GM19328 (cell line): ENCODE measurements around the gene SLC17A9.

ENCODE experiments used
- ATAC-seq: cut with Tn5 transposase; IDR thresholded peaks from one replicate; pipeline ENCODE4 v1.9.1; 2021; ENCODE audit warnings: mild to moderate bottlenecking, moderate library complexity; ENCODE audit not compliant: unreplicated experiment

SLC17A9 gene, protein sequence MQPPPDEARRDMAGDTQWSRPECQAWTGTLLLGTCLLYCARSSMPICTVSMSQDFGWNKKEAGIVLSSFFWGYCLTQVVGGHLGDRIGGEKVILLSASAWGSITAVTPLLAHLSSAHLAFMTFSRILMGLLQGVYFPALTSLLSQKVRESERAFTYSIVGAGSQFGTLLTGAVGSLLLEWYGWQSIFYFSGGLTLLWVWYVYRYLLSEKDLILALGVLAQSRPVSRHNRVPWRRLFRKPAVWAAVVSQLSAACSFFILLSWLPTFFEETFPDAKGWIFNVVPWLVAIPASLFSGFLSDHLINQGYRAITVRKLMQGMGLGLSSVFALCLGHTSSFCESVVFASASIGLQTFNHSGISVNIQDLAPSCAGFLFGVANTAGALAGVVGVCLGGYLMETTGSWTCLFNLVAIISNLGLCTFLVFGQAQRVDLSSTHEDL

DNA sequence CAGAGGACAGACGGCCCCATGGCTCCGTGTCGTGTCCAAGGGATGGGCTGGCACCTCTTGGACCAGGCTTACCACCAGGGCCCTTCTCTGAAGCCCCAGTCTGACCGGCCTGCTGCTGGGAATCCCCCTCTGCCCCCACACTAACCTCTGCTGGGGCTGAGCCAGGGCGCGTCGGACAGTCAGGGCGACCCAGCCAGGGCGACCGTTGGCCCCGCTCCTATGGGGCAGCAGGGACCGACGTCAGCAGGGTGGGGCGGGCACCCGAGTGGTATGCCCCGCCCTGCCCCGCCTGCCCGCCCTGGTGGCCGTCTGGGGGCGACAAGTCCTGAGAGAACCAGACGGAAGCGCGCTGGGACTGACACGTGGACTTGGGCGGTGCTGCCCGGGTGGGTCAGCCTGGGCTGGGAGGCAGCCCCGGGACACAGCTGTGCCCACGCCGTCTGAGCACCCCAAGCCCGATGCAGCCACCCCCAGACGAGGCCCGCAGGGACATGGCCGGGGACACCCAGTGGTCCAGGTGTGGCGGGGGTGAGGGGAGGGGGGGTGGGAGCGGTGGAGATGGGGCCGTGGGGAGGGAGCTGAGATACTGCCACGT lies at the start of gene SLC17A9:
SLC17A9 (plus strand) TSS at position 337 of the 595 bp plus-strand sequence; CDS start at position 459, 122 bp downstream.
- peak; percentile 39 for ATAC-seq

DNA sequence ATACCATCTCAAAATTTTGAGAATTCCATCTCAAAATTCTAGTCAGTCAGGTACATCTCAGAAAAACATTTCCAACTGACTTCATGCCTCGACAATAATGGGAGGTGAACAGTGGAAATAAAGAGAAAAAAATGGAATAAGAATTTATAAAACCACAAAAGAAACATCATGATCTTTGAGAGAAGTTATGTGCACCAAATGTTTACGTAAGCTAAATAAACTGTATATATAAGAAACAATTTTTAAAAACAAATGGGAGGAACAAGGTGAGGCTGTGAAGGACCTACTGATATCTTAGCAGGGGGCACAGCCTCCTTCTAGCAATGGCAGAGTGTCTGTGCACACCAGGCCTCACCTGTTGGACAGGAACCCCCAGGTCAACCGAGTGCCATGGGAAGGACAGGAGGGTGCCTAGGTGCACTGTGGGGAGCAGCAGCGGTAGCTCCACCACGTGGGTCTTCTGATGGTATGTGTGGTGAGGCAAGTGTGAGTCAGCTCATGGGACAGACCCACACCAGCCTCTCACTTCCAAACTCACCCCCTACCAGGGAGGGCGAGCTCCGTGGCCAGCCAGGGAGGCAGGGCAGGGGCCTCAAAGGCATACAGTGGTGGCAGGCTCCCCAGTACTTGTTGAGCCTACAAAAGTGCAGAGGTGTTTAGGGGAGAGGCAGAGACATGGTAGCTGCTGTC lies 49.4 kb upstream of the SLC17A9 start:
- ATAC-seq = no peak

DNA sequence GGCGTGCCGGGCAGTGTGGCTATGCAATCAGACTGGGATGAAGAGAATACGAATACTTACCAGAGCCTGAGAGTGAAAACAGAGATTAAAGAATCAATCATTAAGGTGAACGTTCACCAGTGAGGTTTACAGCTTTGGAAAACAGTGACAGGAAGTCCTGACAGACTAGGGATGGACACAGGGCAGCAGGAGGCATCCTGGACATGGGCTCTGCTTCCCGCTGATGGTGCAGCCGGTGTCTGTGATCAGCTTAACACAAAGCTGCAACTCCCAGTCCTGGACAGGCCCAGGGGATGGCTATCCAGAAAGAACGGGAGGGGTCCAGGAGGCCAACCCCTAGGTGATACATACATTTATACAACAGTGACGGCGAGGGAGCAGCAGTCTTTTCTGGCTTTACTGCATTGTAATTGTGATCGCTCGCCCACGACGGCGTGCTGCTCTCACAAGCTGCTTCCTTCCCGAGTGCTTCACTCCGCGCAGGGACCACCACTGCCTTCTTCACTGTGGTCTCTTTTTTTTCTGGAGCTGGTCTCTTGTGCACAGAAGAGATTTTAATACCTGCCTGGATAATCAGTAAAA lies 46.9 kb upstream of the SLC17A9 start:
- ATAC-seq = no peak

DNA sequence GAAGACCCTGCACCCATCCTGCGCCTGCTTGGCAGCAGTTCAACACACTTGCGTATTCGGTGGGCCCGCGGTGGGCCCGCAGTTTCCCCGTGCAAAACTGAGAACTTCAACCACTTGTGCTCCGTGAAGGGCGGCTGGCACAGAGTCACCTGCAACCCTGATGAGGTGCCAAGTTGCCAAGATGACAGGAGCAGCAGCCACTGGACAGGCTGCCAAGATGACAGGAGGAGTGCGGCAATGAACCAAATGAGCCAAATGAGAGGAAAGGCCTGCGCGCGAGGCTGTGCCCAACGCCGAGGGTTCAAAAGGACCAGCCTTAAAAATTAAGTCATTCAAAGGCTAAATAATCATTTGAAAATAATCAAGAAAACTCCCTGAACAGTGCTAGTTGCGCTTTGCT lies 46.3 kb upstream of the SLC17A9 start:
- ATAC-seq = no peak

DNA sequence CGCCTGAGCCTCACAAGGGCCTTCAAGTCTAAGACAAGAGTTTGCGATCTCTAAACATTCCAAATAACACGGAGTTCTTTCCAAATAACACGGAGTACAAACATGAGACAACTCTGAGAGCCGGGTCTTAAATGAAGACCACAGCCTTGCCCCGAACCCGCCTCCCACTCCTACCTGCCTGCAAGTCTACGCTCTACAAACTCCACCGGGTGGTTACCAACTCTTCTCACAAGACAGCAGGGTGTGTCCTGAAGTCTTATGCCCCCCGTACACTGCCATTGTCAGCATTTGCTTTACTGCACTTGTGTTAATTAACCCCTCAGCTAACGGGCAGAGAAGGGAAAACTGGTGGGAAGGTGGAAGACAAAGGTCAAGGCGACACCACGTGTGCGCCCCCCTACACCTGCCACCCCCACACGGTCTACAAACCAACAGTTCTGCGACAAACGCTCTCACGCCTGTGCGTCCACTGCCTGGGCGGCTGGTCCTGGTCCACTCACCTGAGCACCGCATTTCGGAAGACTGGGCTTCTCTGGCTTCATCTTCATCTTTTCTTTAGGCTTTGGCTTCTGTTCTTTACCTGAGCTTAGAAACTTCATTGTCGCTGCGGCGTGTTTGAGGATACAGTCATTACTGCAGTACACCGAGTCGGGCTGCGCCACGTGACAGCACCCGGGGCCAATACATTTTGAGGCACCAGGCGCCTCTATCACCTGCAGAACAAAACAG lies 45.7 kb upstream of the SLC17A9 start:
- ATAC-seq = no peak

DNA sequence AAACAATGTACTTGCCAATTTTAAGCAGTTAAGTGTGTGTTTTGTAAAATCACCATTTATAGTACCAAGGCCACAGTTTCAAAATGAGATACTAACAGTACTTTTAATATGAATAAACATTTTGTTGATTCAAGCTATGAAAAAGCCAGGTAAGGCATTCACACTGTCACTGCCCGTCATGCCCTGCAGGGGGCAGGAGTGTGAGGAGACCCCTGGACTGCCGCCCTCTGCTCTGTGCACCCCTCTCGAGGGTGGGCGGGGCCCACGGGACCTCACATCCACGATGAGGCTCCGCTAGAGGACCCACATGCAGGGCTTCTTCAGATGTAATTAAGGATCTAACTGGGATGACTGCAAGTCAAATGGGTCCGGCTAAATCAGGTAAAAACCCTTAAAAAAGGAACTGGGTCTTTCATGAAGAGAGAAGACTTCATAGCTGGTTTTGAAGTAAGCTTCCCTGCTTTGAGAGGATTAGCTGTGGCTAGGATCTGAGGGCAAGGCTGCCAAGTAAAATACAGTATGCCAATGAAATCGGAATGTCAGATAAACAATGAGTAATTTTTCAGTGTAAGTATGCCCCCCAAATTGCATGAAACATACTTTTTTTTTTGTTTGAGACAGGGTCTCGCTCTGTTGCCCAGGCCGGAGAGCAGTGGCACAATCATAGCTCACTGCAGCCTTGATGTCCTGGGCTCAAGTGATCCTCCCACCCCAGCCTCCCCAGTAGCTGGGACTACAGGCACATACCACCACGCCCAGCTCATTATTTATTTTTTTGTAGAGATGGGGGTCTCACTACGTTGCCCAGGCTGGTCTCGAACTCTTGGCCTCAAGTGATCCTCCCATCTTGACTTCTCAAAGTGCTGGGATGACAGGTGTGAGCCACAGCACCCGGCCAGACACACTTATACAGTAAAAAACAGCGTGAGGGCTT lies 44.9 kb upstream of the SLC17A9 start:
- no peak for ATAC-seq

DNA sequence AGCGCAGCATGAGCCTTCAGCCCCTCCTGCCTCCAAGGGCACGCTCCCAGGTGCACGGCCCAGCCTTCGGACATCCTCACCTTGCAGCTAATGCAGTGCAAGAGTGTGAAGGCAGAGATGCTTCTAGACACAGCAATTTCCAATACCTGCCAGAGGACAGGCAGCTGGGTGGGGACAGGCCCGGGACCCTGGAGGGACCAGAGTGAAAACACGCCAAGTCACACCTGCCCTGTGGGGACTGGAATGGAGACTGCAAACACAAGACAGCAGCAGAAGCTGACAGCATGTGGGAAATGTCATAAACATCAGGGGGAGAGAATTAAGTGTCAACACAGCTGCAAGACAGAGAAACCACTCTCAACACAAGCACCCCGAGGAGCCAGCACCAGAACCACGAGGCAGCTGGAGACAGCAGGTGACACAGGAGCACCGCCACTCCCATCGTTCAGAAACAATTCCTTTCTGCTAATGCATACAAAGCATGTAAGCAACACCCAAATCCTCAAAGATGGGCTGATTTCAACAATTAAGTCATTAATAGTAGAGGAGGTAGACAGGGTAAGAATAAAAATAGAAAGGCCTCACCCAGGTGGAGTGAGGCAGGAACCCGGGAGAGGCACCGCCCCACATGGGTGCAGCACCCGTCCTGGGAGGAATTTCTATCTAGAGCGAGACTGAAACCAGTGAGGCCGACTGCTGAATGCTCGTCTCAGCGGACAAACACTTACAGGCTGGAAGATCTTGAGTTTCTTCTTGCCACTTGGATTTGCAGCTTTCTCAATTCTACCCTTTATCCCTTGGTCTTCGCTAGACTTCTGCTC lies 43.3 kb upstream of the SLC17A9 start:
- ATAC-seq = no peak

DNA sequence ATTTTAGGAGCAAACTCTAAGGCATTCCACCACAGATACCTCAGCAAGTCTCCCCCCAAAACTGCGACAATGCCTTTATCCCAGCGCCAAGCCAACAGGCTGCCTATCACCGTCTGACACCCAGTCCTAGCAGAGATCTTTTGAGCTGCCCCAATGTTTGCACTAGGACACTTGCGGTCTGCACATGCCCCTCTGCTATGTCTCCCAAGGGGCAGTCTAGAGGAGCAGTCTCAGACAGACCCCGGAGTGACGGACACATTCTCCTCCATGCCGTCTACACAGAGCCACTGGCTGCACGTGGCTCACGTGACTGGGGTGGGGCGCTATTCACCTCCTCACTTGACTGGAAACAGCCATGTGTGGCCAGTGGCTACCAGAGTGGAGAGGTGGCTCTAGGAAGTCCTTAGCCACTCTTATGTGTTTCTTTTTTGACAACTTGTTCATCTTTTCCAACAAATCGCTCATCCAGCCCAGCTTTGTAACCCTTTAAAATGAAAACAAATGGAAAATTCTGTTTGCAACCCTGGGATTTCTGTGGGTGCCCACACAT lies 42.2 kb upstream of the SLC17A9 start:
- no peak for ATAC-seq

DNA sequence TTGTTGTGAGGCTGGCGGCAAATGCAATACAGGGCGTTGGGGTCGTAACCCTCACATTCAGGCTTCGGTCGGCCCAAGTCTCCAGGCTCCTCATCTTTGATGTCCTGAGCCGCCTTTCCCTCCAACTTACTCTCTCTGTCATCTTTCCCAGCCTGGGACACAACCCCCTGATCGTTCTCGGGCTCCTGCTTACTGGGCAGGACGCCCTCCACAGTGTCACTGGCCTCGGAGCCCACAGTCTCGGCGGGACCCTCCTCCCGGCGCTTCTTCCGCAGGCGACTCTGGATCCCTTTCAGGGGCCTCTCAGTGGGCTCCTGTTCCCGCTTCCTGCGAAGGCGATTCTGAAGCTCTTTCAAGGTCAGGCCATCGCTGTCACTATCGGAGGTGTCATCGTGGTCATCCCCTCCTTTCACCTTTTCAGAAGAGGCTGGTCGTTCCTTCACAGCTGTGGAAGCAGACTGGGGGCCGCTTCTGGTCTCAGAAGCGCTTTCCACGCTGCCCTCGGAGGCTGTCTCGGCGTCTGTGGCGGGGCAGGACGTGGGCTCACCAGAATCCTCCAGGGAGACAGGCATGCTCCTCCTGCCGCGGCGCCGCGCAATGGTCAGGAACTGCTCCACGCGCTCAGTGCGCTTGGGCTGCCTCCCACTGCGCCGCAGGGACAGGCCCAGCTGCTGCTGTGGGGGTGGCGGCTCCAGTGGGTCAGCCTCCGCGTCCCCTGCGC lies 41.6 kb upstream of the SLC17A9 start:
- no peak for ATAC-seq

DNA sequence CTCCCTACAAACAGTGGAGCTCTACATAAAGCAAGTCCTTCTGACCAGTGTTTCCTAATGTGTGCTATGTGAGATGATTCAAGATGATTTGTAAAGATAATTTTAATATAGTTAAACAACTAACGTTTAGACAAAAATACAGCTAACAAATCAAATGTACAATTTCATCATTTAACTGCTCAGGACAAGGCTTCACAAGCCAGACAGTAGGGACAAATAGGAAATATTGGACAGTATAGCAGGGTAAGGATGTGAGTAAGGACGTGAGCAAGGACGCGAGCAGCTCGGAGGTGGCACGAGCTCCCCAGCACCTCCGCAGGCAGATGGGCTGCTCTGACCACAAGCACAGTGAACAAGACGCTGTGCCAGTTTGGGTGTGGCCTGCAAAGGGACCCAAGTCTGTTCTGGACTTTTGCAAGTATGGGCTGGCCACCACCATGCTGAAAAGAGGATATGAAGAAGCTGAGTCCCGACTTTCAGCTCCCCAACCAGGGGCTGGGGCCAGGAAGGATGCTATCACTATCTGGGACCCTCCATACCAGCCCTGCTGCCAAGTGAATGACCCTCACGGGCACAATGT lies 40.7 kb upstream of the SLC17A9 start:
- ATAC-seq = no peak

DNA sequence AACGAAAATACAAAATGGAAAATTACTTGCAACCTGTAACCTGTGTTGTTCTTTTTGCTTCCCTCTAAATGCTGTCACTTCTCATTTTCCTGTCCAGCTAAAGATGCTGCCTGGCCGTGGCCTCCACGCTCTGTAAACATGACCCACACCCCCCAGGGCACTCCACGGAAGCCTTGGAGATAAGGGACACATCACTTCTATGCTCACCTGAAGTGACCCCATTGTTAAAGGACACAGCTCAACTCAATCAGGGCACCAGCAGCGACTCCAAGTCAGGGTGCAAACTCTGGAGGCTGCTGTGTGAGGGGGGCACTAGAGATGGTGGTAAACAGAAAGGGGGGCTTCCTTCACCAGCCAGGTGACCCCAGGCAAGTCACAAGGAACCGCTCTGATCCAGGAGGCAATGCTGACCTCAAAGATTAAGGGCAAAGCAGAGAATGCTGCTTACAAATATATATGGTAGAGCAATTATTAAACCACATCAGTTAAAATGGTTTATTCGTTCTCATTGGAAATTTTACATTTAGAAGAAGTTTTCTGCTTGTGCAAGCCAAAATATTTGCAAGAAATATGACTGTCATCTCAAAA lies 39.4 kb upstream of the SLC17A9 start:
- ATAC-seq = no peak

DNA sequence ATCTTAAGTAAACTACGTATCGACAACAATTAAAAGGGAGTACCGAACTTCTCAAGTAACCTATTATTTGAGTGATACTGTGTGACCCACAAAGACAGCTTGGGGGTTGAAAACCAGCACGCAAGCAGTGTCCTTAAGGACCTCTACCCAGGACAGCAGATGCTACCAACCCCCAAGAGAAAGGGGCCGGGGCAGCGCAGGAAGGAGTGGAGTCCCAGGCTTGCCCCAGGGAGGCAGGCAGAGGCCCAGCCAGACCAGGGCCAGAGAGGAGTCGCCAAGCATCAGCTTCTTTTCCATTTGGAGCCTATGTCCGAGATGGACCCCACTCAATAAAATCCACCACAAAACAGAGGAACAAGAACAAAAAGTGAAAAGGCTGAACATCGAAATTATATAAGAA lies 38.1 kb upstream of the SLC17A9 start:
- ATAC-seq = no peak

DNA sequence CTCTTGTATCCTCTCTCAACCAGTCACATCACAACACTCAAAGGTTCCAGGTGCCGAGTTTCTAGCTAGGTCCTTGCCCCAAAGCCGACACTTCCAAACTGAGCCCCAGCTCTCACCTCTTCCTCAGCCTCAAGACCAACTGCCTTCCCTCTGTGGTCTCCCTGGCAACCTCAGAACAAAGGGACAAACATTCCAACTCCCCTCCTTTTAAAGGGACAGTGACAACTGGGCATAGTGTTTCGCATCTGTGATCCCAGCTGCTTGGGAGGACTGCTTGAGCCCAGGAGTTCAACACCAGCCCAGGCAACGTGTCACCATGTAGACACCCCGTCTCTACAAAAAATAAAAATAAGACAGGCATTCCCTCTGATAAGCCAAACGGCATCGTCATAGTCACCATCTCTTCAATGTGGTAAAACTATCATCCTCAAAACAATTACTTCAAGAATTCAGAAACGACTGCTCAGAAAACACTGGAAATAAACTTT lies 37.5 kb upstream of the SLC17A9 start:
- no peak for ATAC-seq

DNA sequence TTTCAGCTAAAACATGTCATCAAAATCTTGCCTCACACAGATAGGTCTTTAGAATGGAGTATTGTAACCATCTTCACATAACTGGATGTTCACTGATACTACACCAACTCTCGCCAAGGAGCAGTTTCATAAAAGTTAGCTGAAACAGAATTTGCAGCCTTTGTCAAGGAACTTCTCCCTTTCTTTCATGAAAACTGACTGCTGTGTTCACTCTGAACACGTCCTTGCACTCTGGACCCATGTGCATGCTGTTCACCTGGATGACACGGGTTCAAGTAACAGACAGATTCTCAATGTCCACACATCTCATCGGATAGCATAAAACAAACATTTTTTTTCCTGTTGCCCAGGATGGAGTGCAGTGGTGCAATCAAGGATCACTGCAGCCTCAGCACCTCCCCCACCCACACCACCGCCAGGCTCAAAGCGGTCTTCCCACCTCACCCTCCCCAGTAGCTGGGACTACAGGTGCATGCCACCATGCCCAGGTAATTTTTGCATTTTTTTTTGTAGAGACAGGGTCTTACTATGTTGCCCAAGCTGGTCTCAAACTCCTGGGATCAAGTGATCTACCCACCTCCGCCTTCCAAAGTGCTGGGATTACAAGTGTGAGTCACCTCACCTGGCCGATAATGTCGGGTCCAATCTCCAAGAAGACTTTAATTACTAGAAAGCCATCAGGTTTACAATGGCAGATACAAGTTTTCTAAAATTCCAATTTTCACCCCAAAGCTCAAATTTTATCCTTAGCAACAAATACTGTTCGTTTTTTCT lies 35.6 kb upstream of the SLC17A9 start:
- ATAC-seq = no peak

DNA sequence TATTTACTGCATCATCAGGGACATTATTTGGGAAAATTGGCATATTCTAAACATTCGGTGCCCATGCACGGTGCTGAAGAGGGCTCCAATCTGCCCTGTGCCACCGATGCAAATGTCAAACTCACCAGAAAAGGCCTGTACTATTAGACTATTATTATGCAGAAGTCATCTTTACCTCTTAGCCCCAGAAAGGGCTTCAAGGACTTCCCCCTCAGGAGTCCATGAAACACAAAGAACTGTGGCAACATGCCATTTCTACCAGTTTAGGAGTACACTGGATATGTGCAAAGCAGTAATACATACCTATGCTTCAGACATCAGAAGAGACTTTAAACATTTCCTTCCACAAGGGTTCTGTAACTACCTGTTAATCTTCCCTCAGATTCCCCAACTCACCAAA lies 34.8 kb upstream of the SLC17A9 start:
- ATAC-seq = no peak

DNA sequence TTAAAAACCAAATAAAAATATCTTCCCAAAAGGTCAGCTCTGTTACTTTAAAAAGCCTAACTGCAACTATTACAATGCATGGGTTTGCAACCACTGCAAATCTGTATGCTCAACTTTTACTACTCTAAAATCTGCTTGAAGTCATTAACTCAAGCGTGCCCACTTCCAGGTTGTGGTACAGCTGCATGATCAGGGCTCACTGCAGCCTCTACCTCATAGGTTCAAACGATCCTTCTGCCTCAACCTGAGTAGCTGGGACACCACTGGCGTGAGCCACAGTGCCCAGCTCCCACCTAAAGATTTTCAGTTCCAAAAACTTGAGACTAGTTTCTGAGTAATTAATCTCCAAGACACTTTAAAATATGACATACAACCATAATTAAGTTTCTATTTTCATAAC lies 34.4 kb upstream of the SLC17A9 start:
- no peak for ATAC-seq
